Stimulated activated CD8-positive, alpha-beta memory T cell treated with anti-CD3 and anti-CD28 coated beads, Interleukin-7, amount 100 ng/mL, for 4 hours (primary cell): ENCODE data around the gene OSMR.
"Not testable (repeated sequence)": the region's sequence is repeated elsewhere in the genome, so short reads cannot be mapped to it uniquely, and the experiment has no call there.

Experiments
- DNase-seq, 2 donors: peaks; one replicate each; pipeline ENCODE4 v3.0.0-alpha.2; 2020; ENCODE audit warnings: low read depth in 2 of 2

Gene OSMR

DNA sequence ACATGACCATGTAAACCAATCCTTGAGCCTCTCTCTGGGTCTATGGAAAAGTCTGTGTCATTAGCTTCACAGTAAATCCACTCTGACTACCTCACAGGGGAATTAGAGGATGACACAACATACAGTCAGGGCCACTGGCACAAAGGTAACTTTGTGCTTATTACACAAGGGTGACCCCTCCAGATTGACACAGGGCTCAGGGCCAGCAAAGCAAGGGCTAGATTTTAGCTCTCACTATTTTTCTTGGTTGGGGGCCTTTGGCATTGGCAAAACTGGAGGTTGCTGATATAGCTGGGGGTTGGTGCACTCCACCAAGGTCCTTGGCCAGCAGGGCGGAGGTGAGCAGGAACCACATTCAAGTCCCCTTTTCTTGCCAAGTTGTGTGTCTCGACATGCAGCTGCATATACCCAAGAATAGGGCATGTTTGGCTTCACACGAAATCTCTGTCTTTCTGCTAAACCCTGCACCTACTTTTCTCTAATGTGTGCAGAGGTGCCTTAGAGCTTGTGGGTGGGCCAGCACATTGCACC is 15.2 kb upstream of the OSMR start:
- no peak for DNase-seq

GRCh38 chr5:38831117-38831516 is 14.7 kb upstream of the OSMR start:
- DNase-seq, result no peak

GRCh38 chr5:38831909-38832308 is 13.9 kb upstream of the OSMR start:
- DNase-seq, result no peak

GRCh38 chr5:38832810-38833209 is 13.0 kb upstream of the OSMR start:
- no peak for DNase-seq

DNA sequence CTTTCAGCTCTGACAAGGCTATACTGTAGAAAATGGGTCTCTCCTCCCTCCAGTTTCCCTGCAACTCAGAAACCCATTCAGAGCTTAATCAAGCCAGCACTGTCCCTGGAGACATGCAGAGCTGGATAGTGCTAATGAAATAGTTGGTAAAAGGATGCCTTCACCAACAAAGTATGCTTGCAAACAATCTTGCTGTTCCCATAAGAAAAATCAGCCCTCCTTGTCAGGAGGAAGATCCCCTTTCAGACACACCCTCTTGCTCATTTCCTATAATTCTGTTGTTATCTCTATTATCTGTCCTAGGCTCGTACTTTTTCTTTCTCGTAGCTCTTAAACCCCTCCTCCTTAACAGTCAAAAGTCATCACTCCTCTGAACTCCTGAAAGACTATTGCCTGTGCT is 9.9 kb upstream of the OSMR start:
- no peak for DNase-seq

DNA sequence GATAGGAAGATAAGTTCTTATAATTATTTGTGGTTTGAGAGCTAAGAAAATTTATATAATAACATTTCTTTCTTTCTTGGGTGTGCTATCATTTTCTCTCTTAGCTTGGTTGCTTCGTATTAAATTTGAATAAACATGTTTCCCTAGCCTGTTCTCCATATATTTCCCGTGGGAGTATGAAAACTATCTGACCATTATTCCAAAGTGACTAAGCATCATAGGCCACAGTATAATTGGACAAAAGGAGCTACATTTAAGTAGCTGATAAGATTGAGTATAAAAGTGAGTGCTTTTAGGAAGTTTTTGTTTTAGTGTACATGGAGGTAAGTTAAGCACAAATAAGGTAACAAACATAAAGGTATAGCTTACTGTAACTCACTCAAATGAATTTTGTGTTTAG is 8.4 kb upstream of the OSMR start:
- no peak for DNase-seq

- no peak for DNase-seq
Observed at GRCh38 chr5:38837932-38838331, 7.9 kb upstream of the OSMR start.

- no peak for DNase-seq
Observed at GRCh38 chr5:38843665-38844064, 2.1 kb upstream of the OSMR start.

DNA sequence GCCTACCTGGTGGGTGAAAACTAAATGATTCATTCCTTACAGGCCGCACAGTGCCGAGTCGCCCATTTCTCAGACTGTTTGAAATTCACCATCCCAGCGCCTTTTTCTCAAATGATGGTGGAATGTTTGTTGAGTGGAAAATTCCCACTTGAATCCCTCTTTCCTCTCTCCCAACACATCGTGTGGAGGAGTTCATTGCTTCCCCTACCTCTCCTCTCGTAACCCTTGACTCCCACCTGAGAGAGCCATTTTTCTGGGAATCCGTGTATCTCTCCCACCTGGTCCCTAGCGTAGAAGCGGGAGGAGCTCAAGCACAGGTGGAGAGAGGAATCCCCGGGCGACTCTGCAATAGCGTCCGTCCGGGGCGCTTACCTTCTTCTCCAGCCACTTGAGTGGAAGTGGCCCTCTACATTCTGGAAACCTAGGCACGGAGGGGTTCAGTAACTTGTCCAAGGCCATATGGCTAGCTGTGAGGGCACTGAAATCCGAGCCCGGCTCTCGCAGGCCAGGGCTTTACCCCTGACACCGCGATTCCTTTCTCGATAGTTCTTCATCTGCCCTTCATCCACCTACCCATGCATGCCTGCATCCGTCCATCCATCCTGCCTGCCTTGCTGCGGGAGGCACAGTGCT is 683 bp downstream of the OSMR start:
- no peak for DNase-seq

DNA sequence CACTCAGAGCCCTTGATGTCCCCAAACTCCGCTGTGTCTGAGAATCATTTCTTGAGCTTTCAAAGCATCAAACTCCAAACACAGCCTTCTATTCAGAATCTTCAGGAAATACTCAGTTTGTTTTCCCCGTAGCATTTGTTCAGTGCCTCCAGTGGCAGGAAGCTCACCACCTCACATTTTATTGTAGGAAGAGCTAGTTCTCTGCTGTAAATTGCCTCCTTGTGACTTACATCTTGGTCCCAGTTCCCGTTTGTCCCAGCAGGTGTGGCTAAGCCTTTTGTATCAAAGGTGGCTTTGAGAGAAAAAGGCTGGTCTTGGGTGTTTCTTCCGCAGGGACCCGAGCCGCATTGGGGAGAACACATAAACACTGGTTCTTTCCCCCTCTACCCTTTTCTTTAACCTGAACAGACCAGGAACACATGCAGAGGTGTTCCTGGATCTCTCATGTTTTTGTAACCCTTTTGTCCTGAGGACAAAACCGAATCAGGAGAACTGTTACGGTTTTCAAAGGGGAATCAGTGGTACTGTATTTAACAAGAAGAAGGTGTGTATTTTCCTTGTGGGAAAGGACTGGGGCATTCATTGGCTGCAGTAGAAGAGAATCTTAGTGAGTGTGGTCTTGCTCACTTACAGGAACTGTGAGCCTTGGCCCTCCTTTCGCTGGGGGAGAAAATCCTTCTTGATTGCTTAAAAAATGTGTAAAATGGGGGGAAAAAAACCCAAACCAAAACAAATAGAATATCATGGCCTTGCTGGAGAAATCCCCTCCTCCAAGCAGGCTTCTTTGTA is 1.9 kb downstream of the OSMR start:
- no peak for DNase-seq

- no peak for DNase-seq
Observed at GRCh38 chr5:38848637-38849036, 2.8 kb downstream of the OSMR start.

DNA sequence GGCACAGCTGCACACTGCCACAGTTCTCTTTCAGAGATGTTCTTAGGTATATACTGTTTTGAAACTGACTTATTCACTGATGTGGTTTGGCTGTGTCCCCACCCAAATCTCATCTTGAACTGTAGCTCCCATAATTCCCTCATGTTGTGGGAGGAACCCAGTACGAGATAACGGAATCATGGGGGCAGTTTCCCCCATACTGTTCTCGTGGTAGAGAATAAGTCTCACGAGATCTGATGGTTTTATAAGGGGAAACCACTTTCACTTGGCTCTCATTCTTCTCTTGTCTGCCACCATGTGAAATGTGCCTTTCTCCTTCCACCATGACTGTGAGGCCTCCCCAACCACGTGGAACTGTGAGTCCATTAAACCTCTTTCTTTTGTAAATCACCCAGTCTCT is 5.8 kb downstream of the OSMR start:
- not testable (repeated sequence) for DNase-seq

- no peak for DNase-seq
Observed at GRCh38 chr5:38853753-38854470, 8.1 kb downstream of the OSMR start.

DNA sequence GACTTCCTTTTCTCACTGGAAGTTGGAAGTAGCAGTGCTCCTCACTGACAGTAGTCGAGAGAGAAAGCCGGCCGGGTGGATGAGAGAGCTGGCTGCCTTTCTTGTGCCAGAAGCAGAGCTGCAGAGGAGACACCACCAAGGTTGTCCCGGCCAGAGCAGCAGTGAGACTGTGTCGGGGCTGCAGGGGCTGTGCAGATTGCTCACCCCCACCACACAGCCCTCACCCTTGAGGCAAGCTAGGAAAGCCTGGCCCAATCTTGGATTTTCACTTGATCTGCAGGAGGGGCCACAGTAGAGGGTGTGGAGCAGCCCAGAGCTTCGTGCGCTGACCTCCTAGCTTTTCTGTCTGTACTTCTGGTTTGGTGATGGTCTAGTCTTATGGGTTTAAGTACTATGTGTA is 9.1 kb downstream of the OSMR start:
- DNase-seq, result no peak

DNA sequence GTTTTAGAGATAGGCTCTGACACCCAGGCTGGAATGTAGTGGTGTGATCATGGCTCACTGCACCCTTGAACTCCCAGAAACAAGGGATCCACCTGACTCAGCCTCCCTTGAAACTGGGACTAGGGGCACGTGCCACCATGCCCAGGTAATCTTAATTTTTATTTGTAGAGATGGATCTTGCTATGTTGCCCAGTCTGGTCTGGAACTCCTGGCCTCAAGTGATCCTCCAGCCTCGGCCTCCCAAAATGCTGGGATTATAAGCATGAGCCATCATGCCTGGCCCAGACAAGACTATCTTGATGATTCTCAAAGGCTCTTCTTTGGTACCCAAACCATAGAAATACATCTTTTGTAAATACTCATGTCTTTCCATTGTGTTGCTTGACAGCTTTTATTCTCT is 10.8 kb downstream of the OSMR start:
- no peak for DNase-seq

DNA sequence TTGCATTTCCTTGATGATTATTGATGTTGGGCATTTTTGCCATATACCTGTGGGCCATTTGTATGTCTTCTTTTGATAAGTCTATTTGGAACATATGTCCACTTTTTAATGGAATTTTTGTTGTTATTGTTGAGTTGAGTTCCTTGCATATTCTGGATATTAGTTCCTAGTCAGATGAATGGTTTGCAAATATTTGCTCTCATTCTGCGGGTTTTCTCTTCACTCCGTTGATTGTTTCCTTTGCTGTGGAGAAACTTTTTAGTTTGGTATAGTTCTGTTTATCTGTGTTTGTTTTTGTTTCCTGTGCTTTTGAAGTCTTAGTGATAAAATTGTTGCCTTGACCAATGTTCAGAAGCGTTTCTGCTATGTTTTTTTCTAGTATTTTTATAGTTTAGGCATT is 13.0 kb downstream of the OSMR start:
- DNase-seq, result no peak

GRCh38 chr5:38861986-38862770 is 16.4 kb downstream of the OSMR start:
- not testable (repeated sequence) for DNase-seq

DNA sequence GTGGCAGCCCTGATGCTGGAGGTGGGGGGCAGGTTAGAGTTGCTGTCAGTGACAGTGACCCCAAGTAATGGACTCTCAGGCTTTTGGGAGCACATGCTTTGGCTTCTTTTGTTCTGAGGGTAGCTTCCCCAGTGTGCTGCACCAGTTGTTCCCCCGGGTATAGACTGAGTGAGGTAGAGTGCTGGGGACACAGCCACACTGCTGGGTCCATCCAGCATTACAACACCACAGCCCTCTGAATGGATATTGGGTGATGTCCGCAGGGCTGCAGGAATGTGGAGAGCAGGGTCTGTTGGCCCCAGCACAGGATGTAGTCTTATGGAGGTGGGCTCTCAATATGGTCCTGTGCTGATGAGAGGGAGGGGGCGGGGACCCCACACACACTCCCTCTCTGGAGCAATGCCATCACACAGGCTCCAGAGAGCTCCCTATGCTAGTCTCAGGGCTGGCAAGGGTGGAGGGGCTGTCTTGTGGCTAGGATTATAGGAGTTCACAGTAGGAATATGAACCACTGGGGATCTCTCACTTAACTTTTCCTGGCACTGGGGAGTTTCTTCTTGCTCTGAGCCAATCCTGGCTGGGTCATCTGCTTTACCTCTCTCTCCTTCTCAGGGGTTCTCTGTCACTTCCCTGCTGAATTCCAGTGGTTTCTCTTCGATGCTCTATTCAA is 20.7 kb downstream of the OSMR start:
- no peak for DNase-seq

GRCh38 chr5:38867032-38867398 is 21.2 kb downstream of the OSMR start:
- DNase-seq, result no peak

GRCh38 chr5:38867416-38867815 is 21.6 kb downstream of the OSMR start:
- DNase-seq, result no peak

DNA sequence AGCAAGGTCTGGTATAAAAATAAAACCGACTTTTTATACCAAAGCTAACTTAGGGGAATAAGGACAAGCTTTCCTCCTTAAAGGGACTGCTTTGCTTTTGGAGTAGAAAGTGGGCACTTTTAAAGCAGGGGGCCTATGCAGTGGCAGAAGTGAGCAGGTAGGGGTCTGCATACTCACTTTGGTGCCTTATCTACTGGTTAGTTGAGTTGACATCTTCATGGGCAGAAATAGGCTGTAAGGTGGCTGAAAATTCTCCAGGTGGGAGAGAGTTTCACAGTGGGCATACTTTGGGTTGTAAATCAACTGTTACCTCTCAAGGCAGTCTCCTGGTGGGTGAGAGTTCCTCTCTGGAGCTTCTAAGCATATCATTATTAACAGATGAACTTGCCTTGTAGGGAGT is 24.8 kb downstream of the OSMR start:
- no peak for DNase-seq
